HepG2 (cell line): ENCODE data around the gene CYP46A1. TPM values are rescaled to one million over a fixed set of nuclear protein-coding genes. Genes with fewer than 3 reads are reported as not detected.

Source experiments
- ARHGAP35 ChIP-seq: sonication (generic); formaldehyde crosslinking; IDR thresholded peaks from 2 replicates; pipeline ENCODE4 v1.9.0; 2022; ENCODE audit warnings: mild to moderate bottlenecking, inconsistent platforms, moderate library complexity, missing genetic modification reagents, borderline replicate concordance
- EHMT2 ChIP-seq: fragments of 200-600 bp; sonication (generic); IDR thresholded peaks from 2 replicates; pipeline ENCODE4 v1.7.0; 2017; ENCODE audit warnings: antibody characterized with exemption, low read depth, low read length, borderline replicate concordance
- HCFC1 ChIP-seq: fragments of 150-350 bp; IDR thresholded peaks from 2 replicates; pipeline ENCODE4 v1.6.1; 2014; ENCODE audit warnings: low read depth, low read length
- HNF4G ChIP-seq, 2 experiments: sonication (generic) in 1 of 2; formaldehyde crosslinking in 1 of 2; IDR thresholded peaks; 2 replicates each; pipeline versions ENCODE4 v1.4.0 to v1.6.1; 2011 to 2020; ENCODE audit warnings: borderline replicate concordance in 2 of 2, low read depth in 2 of 2, mild to moderate bottlenecking in 2 of 2, low read length in 1 of 2, missing genetic modification reagents in 1 of 2, moderate library complexity in 1 of 2
- KLF16 ChIP-seq, 2 experiments: sonication (generic) in 1 of 2; formaldehyde crosslinking in 1 of 2; IDR thresholded peaks; 2 replicates each; pipeline versions ENCODE4 v1.6.1 to v1.8.0; 2016 to 2023; ENCODE audit warnings: missing genetic modification reagents in 2 of 2, missing compliant biosample characterization in 1 of 2
- MAFK ChIP-seq, 2 experiments: IDR thresholded peaks in 1 of 2; conservative IDR thresholded peaks in 1 of 2; 2 replicates each; pipeline ENCODE4 v1.6.1; 2011; ENCODE audit warnings: improper control_type of control experiment in 2 of 2, low read length in 2 of 2
- MTF2 ChIP-seq: sonication (generic); formaldehyde crosslinking; IDR thresholded peaks from 2 replicates; pipeline ENCODE4 v1.5.0; 2020; ENCODE audit warnings: missing genetic modification reagents, borderline replicate concordance
- RFXANK ChIP-seq: IDR thresholded peaks from 2 replicates; pipeline ENCODE4 v1.6.1; 2016
- SP1 ChIP-seq, 2 experiments: fragments of 450-650 bp in 1 of 2; sonication (generic) in 1 of 2; formaldehyde crosslinking in 1 of 2; IDR thresholded peaks; 2 replicates each; pipeline versions ENCODE4 v1.4.0 to v1.6.1; 2016 to 2020; ENCODE audit warnings: missing genetic modification reagents in 1 of 2
- ZNF12 ChIP-seq: sonication (generic); formaldehyde crosslinking; IDR thresholded peaks from 2 replicates; pipeline ENCODE4 v1.5.0; 2020; ENCODE audit warnings: missing genetic modification reagents
- ZNF256 ChIP-seq: sonication (generic); formaldehyde crosslinking; conservative IDR thresholded peaks from 2 replicates; pipeline ENCODE4 v1.4.0; 2020; ENCODE audit warnings: missing genetic modification reagents
- ZNF350 ChIP-seq: sonication (generic); formaldehyde crosslinking; IDR thresholded peaks from 2 replicates; pipeline ENCODE4 v1.4.0; 2020; ENCODE audit warnings: mild to moderate bottlenecking, low read depth, missing genetic modification reagents, borderline replicate concordance
- ZNF441 ChIP-seq: sonication (generic); formaldehyde crosslinking; IDR thresholded peaks from 2 replicates; pipeline ENCODE4 v1.7.0; 2021; ENCODE audit warnings: missing genetic modification reagents, borderline replicate concordance
- ZNF569 ChIP-seq: sonication (generic); formaldehyde crosslinking; IDR thresholded peaks from 2 replicates; pipeline ENCODE4 v1.5.0; 2020; ENCODE audit warnings: mild to moderate bottlenecking, missing genetic modification reagents, moderate library complexity, borderline replicate concordance
- ZNF607 ChIP-seq: sonication (generic); formaldehyde crosslinking; IDR thresholded peaks from 2 replicates; pipeline ENCODE4 v1.5.1; 2020; ENCODE audit warnings: missing genetic modification reagents, mild to moderate bottlenecking, borderline replicate concordance
- polyA plus RNA-seq, 8 experiments: library from polyadenylated mRNA; depleted of rRNA in 3 of 8; stranded (reverse) in 7 of 8; unstranded in 1 of 8; fragments of >200 nt; fragmentation: Illumina TruSeq in 4 of 8; extraction: Trizol in 4 of 8; gene quantifications; 2 replicates each; pipeline versions ENCODE4 v1.2.1 to v1.2.3, GENCODE V29; 2011 to 2016; ENCODE audit warnings: low read depth in 4 of 8, missing spikeins in 1 of 8, mixed read lengths in 1 of 8; ENCODE audit not compliant: insufficient read depth in 1 of 8
- total RNA-seq, 5 experiments: library from RNA; depleted of rRNA; stranded (reverse); fragments of >200 nt; fragmentation: Illumina TruSeq; extraction: Trizol; gene quantifications; 2 replicates each; pipeline ENCODE4 v1.2.3, GENCODE V29; 2016; ENCODE audit warnings: low read depth in 1 of 5
- TF ChIP-seq, protein P1 (sequence below): sonication (generic); formaldehyde crosslinking; IDR thresholded peaks from 2 replicates; pipeline ENCODE4 v1.5.1; 2020; ENCODE audit warnings: missing genetic modification reagents, mild to moderate bottlenecking, borderline replicate concordance
- TF ChIP-seq, protein P2 (sequence below): sonication (generic); formaldehyde crosslinking; IDR thresholded peaks from 2 replicates; pipeline ENCODE4 v1.4.0; 2020; ENCODE audit warnings: missing genetic modification reagents
- TF ChIP-seq, protein P3 (sequence below): sonication (generic); formaldehyde crosslinking; conservative IDR thresholded peaks from 2 replicates; pipeline ENCODE4 v1.4.0; 2020; ENCODE audit warnings: missing genetic modification reagents
- TF ChIP-seq, protein P4 (sequence below): sonication (generic); formaldehyde crosslinking; IDR thresholded peaks from 2 replicates; pipeline ENCODE4 v1.4.0; 2020; ENCODE audit warnings: missing genetic modification reagents

CYP46A1 gene
- total and polyA plus RNA-seq, 2 of the 13 experiments (the other 11 are each of a cell fraction or from before 2014, with no cell fraction given): not detected

DNA sequence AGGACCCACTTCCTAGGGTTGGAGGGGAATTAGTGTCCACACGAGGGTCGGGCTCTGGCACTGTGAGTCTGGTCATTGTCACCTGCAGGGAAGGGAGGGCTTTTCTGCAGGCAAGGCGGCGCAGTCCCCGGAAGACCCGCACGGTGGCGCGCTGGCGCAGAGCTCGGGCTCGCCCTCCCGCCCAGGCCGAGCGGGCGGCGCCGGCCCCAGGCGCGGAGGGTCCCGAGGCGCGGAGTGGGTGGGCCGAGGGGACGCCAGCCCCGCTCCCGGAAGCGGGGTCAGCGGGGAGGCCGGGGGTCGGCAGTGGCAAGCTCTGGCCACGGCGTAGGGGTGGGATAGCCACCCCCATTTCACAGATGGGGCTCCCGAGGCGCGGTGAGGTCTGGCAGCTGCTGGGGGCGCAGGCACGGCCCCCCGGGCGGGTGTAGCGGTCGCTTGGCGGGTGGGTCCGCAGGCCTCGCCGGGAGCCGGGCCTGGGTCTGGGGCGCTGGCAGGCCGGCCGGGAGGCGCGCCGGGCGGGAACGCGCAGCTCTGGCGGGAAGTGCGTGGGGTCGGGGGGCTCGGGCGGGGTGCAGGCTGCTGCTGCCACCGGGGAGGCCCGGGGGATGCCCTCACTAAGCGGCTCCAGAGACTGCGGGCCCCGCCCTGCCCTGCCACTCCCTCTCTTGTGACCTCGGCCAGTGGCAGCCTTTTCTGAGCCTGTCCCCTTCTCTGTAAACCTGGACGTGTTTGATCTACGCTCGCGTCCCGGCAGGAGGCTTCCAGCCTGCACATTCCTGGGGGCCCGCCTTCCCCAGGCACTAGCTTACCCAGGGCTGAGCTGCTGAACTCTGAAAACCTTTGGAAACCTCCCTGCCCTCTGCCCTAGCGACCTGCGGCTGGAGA is 46.1 kb downstream of the CYP46A1 start (continued):
- TF ChIP-seq, protein P1, sequence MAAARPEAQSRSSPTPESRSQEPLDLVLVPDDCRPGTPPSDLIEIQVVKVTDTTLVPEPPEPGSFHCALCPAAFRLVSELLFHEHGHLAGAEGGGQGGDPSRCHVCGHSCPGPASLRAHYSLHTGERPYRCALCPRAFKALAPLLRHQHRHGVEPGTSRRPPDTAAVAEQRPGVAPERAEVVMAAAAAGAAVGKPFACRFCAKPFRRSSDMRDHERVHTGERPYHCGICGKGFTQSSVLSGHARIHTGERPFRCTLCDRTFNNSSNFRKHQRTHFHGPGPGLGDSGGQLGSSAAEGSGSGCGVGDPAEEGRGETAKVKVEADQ (CRISPR knock-in tag): no peak; the same call in 1 of the 2 replicates
- no peak for TF ChIP-seq MAFK (conservative IDR thresholded peaks at IDR 0.05 in 1 of 2, IDR thresholded peaks at IDR 0.05 in 1 of 2; ENCODE audit: low read length in 2 of 2)
- TF ChIP-seq ZNF12 (CRISPR knock-in tag): no peak
- TF ChIP-seq SP1 (IDR thresholded peaks at IDR 0.05): no peak
- TF ChIP-seq SP1 (CRISPR knock-in tag; IDR thresholded peaks at IDR 0.05): no peak
- no peak for TF ChIP-seq ARHGAP35 (CRISPR knock-in tag)
- TF ChIP-seq ZNF256: no peak
- no peak for TF ChIP-seq EHMT2
- TF ChIP-seq HNF4G (IDR thresholded peaks at IDR 0.05; ENCODE audit: borderline replicate concordance, low read depth, low read length): no peak; the same call in 1 of the 2 replicates
- peak; percentile 45; the same call in 1 of the 2 replicates for TF ChIP-seq HNF4G (CRISPR knock-in tag; IDR thresholded peaks at IDR 0.05; ENCODE audit: borderline replicate concordance, low read depth)
- no peak for TF ChIP-seq HCFC1
- no peak for TF ChIP-seq RFXANK
- TF ChIP-seq, protein P2, sequence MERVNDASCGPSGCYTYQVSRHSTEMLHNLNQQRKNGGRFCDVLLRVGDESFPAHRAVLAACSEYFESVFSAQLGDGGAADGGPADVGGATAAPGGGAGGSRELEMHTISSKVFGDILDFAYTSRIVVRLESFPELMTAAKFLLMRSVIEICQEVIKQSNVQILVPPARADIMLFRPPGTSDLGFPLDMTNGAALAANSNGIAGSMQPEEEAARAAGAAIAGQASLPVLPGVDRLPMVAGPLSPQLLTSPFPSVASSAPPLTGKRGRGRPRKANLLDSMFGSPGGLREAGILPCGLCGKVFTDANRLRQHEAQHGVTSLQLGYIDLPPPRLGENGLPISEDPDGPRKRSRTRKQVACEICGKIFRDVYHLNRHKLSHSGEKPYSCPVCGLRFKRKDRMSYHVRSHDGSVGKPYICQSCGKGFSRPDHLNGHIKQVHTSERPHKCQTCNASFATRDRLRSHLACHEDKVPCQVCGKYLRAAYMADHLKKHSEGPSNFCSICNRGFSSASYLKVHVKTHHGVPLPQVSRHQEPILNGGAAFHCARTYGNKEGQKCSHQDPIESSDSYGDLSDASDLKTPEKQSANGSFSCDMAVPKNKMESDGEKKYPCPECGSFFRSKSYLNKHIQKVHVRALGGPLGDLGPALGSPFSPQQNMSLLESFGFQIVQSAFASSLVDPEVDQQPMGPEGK (CRISPR knock-in tag): peak; percentile 86
- TF ChIP-seq, protein P3, sequence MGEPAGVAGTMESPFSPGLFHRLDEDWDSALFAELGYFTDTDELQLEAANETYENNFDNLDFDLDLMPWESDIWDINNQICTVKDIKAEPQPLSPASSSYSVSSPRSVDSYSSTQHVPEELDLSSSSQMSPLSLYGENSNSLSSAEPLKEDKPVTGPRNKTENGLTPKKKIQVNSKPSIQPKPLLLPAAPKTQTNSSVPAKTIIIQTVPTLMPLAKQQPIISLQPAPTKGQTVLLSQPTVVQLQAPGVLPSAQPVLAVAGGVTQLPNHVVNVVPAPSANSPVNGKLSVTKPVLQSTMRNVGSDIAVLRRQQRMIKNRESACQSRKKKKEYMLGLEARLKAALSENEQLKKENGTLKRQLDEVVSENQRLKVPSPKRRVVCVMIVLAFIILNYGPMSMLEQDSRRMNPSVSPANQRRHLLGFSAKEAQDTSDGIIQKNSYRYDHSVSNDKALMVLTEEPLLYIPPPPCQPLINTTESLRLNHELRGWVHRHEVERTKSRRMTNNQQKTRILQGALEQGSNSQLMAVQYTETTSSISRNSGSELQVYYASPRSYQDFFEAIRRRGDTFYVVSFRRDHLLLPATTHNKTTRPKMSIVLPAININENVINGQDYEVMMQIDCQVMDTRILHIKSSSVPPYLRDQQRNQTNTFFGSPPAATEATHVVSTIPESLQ (CRISPR knock-in tag): no peak
- no peak for TF ChIP-seq ZNF569 (CRISPR knock-in tag)
- peak in 1 of 2 experiments; percentile 26; a peak in 1 of 4 replicates for TF ChIP-seq KLF16 (CRISPR knock-in tag; IDR thresholded peaks at IDR 0.05)
- 0 out of 2 replicates have a peak, but pooled peaks have one; percentile 65 for TF ChIP-seq ZNF350
- TF ChIP-seq, protein P4, sequence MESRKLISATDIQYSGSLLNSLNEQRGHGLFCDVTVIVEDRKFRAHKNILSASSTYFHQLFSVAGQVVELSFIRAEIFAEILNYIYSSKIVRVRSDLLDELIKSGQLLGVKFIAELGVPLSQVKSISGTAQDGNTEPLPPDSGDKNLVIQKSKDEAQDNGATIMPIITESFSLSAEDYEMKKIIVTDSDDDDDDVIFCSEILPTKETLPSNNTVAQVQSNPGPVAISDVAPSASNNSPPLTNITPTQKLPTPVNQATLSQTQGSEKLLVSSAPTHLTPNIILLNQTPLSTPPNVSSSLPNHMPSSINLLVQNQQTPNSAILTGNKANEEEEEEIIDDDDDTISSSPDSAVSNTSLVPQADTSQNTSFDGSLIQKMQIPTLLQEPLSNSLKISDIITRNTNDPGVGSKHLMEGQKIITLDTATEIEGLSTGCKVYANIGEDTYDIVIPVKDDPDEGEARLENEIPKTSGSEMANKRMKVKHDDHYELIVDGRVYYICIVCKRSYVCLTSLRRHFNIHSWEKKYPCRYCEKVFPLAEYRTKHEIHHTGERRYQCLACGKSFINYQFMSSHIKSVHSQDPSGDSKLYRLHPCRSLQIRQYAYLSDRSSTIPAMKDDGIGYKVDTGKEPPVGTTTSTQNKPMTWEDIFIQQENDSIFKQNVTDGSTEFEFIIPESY (CRISPR knock-in tag): no peak; the same call in 1 of the 2 replicates
- no peak for TF ChIP-seq MTF2 (CRISPR knock-in tag)
- TF ChIP-seq ZNF607 (CRISPR knock-in tag): 0 out of 2 replicates have a peak, but pooled peaks have one; percentile 49
- no peak for TF ChIP-seq ZNF441 (CRISPR knock-in tag)
